ENCODE results near the gene SLC39A3.

Gene SLC39A3

GRCh38 chr19:2711172-2711874 is 28.5 kb downstream of the SLC39A3 start:
- Histone ChIP-seq H3K9me2 (replicated peaks; ENCODE audit: control insufficient read depth, low read length) (no peaks in the 10 kb centered on the region), H3K79me2 (ENCODE audit: control insufficient read depth, low read length) (no peaks in the 10 kb centered on the region), H3F3A (ENCODE audit: control insufficient read depth, insufficient read depth) (peaks cover 21% of the 10 kb centered on the region), H3K9me3 (ENCODE audit: control insufficient read depth, insufficient read depth, low read length) (peaks cover 10% of the 10 kb centered on the region; the same call in 1 of the 2 replicates), H3K4me2 (ENCODE audit: low read length) (peak overlapping the region; percentile 86), H3K4me3 (ENCODE audit: low read length) (peak overlapping the region; percentile 54), H4K20me1 (ENCODE audit: control insufficient read depth, insufficient read depth, low read depth, low read length) (no peaks in the 10 kb centered on the region), H3K27me3 (ENCODE audit: control insufficient read depth, low read length) (no peaks in the 10 kb centered on the region), H3K4me1 (ENCODE audit: control insufficient read depth, low read length) (peaks cover 38% of the 10 kb centered on the region), H3K27ac (ENCODE audit: low read depth, low read length) (peak overlapping the region; percentile 88), H3K36me3 (ENCODE audit: control insufficient read depth, low read length) (peaks cover 8% of the 10 kb centered on the region)
- TF ChIP-seq CTCF (IDR thresholded peaks at IDR 0.05; ENCODE audit: low read depth, low read length, poor library complexity, severe bottlenecking) (no peak), EZH2phosphoT487 (IDR thresholded peaks at IDR 0.05; ENCODE audit: borderline replicate concordance, low read length) (no peak)

- H3K27me3 ChIP-seq (ENCODE audit: control insufficient read depth, low read length), result no peaks in the 10 kb centered on the region
Observed at GRCh38 chr19:2706251-2706650, 33.6 kb downstream of the SLC39A3 start.

GRCh38 chr19:2703691-2704216 is 36.1 kb downstream of the SLC39A3 start:
- TF ChIP-seq EZH2phosphoT487 (IDR thresholded peaks at IDR 0.05; ENCODE audit: borderline replicate concordance, low read length), result no peak
- TF ChIP-seq CTCF (IDR thresholded peaks at IDR 0.05; ENCODE audit: low read depth, low read length, poor library complexity, severe bottlenecking), result no peak
- Histone ChIP-seq H3K4me1 (ENCODE audit: control insufficient read depth, low read length) (peaks cover 24% of the 10 kb centered on the region), H3K27ac (ENCODE audit: low read depth, low read length) (no peak overlapping the region), H3K27me3 (ENCODE audit: control insufficient read depth, low read length) (no peaks in the 10 kb centered on the region), H3K4me3 (ENCODE audit: low read length) (no peak overlapping the region), H3K9me3 (ENCODE audit: control insufficient read depth, insufficient read depth, low read length) (no peaks in the 10 kb centered on the region), H4K20me1 (ENCODE audit: control insufficient read depth, insufficient read depth, low read depth, low read length) (no peaks in the 10 kb centered on the region), H3K36me3 (ENCODE audit: control insufficient read depth, low read length) (peaks cover 22% of the 10 kb centered on the region), H3K4me2 (ENCODE audit: low read length) (no peak overlapping the region), H3F3A (ENCODE audit: control insufficient read depth, insufficient read depth) (peaks cover 32% of the 10 kb centered on the region), H3K9me2 (replicated peaks; ENCODE audit: control insufficient read depth, low read length) (no peaks in the 10 kb centered on the region), H3K79me2 (ENCODE audit: control insufficient read depth, low read length) (peaks cover 25% of the 10 kb centered on the region)

More at GRCh38 chr19:2706251-2706650, 33.6 kb downstream of the SLC39A3 start:
- Histone ChIP-seq H4K20me1 (ENCODE audit: control insufficient read depth, insufficient read depth, low read depth, low read length) (no peaks in the 10 kb centered on the region), H3K4me2 (ENCODE audit: low read length) (no peak overlapping the region), H3F3A (ENCODE audit: control insufficient read depth, insufficient read depth) (peaks cover 16% of the 10 kb centered on the region), H3K79me2 (ENCODE audit: control insufficient read depth, low read length) (peaks cover 13% of the 10 kb centered on the region), H3K9me2 (replicated peaks; ENCODE audit: control insufficient read depth, low read length) (no peaks in the 10 kb centered on the region), H3K9me3 (ENCODE audit: control insufficient read depth, insufficient read depth, low read length) (no peaks in the 10 kb centered on the region; the same call in 1 of the 2 replicates), H3K4me3 (ENCODE audit: low read length) (no peak overlapping the region), H3K4me1 (ENCODE audit: control insufficient read depth, low read length) (peaks cover 29% of the 10 kb centered on the region), H3K36me3 (ENCODE audit: control insufficient read depth, low read length) (peaks cover 11% of the 10 kb centered on the region), H3K27ac (ENCODE audit: low read depth, low read length) (no peak overlapping the region)
- TF ChIP-seq CTCF (IDR thresholded peaks at IDR 0.05; ENCODE audit: low read depth, low read length, poor library complexity, severe bottlenecking) (no peak), EZH2phosphoT487 (IDR thresholded peaks at IDR 0.05; ENCODE audit: borderline replicate concordance, low read length) (no peak)

Data from DOHH2 (cell line).